HUES64 (cell line): Measurements from ENCODE around the gene SAMD10.

Experiments used
- H3K27ac ChIP-seq: 2 replicates; pipeline ENCODE4 v1.7.0; 2013; ENCODE audit warnings: low read depth, low read length, inconsistent platforms
- H3K27me3 ChIP-seq: 2 replicates; pipeline ENCODE4 v1.6.1; 2013; ENCODE audit warnings: mild to moderate bottlenecking, low read length; ENCODE audit not compliant: insufficient read depth
- H3K36me3 ChIP-seq: 2 replicates; pipeline ENCODE4 v1.6.1; 2013; ENCODE audit warnings: mild to moderate bottlenecking, low read length; ENCODE audit not compliant: insufficient read depth
- H3K4me1 ChIP-seq: 2 replicates; pipeline ENCODE4 v1.6.1; 2013; ENCODE audit warnings: mild to moderate bottlenecking, low read length, moderate library complexity; ENCODE audit not compliant: insufficient read depth
- H3K4me3 ChIP-seq: 2 replicates; pipeline ENCODE4 v1.5.1; 2013; ENCODE audit warnings: mild to moderate bottlenecking, low read length, moderate library complexity
- H3K9ac ChIP-seq: 2 replicates; pipeline ENCODE4 v1.6.1; 2013; ENCODE audit warnings: mild to moderate bottlenecking, low read depth, low read length
- H3K9me3 ChIP-seq: 2 replicates; pipeline ENCODE4 v1.6.1; 2013; ENCODE audit warnings: low read depth, low read length; ENCODE audit not compliant: insufficient read depth
- WGBS: fragments of 150-250, 120-280 bp; methylation state at CpG from one replicate; pipeline ENCODE4 v1.1.7; 2013; ENCODE audit warnings: missing lambda C conversion rate; 5-methylcytosine and 5-hydroxymethylcytosine counted together

SAMD10 gene

GRCh38 chr20:63951398-63952209 lies 27.8 kb downstream of the SAMD10 start:
- Histone ChIP-seq H3K27ac (no peak overlapping the region), H3K9me3 (no peaks in the 10 kb centered on the region), H3K4me1 (peaks cover 5% of the 10 kb centered on the region; the same call in 1 of the 2 replicates), H3K4me3 (no peak overlapping the region), H3K27me3 (no peaks in the 10 kb centered on the region), H3K9ac (no peak overlapping the region), H3K36me3 (no peaks in the 10 kb centered on the region)
- 90% methylated on average over 17 of the region's 17 CpGs for WGBS

GRCh38 chr20:63950701-63951397 lies 28.6 kb downstream of the SAMD10 start:
- Histone ChIP-seq H3K36me3 (peaks cover under 1% of the 10 kb centered on the region; the same call in 1 of the 2 replicates), H3K27me3 (no peaks in the 10 kb centered on the region), H3K9me3 (no peaks in the 10 kb centered on the region), H3K9ac (no peak overlapping the region), H3K27ac (no peak overlapping the region), H3K4me3 (no peak overlapping the region), H3K4me1 (peaks cover 5% of the 10 kb centered on the region; the same call in 1 of the 2 replicates)
- WGBS, result 93% methylated on average over 20 of the region's 20 CpGs

GRCh38 chr20:63947638-63948456 lies 31.6 kb downstream of the SAMD10 start:
- Histone ChIP-seq H3K9ac (no peak overlapping the region), H3K9me3 (no peaks in the 10 kb centered on the region), H3K27me3 (no peaks in the 10 kb centered on the region), H3K36me3 (peaks cover 29% of the 10 kb centered on the region), H3K4me1 (peaks cover 6% of the 10 kb centered on the region; the same call in 1 of the 2 replicates), H3K4me3 (no peak overlapping the region), H3K27ac (no peak overlapping the region)
- WGBS, result 93% methylated on average over 27 of the region's 27 CpGs

GRCh38 chr20:63946986-63947637 lies 32.3 kb downstream of the SAMD10 start:
- Histone ChIP-seq H3K9me3 (no peaks in the 10 kb centered on the region), H3K27ac (no peak overlapping the region), H3K9ac (peak overlapping the region; percentile 23; the same call in 1 of the 2 replicates), H3K27me3 (no peaks in the 10 kb centered on the region), H3K36me3 (peaks cover 31% of the 10 kb centered on the region), H3K4me1 (peaks cover 12% of the 10 kb centered on the region), H3K4me3 (no peak overlapping the region)
- WGBS, result 95% methylated on average over 15 of the region's 15 CpGs

- H3K27ac ChIP-seq, result no peak overlapping the region
- H3K9me3 ChIP-seq, result no peaks in the 10 kb centered on the region
- no peak overlapping the region for H3K9ac ChIP-seq
- no peak overlapping the region for H3K4me3 ChIP-seq
- peaks cover 12% of the 10 kb centered on the region for H3K4me1 ChIP-seq
- H3K27me3 ChIP-seq, result no peaks in the 10 kb centered on the region
- WGBS, result 97% methylated on average over 39 of the region's 39 CpGs
- peaks cover 31% of the 10 kb centered on the region for H3K36me3 ChIP-seq
These were observed 33.2 kb downstream of the SAMD10 start for GRCh38 chr20:63945921-63946920.

- WGBS, result 93% methylated on average over 17 of the region's 17 CpGs
- H3K27me3 ChIP-seq, result no peaks in the 10 kb centered on the region
- no peak overlapping the region for H3K4me3 ChIP-seq
- H3K9ac ChIP-seq, result no peak overlapping the region
- H3K9me3 ChIP-seq, result no peaks in the 10 kb centered on the region
- H3K36me3 ChIP-seq, result peaks cover 38% of the 10 kb centered on the region
- H3K4me1 ChIP-seq, result peaks cover 12% of the 10 kb centered on the region
- no peak overlapping the region for H3K27ac ChIP-seq
These were observed 34.3 kb downstream of the SAMD10 start for GRCh38 chr20:63945031-63945658.

GRCh38 chr20:63944078-63944941 lies 35.1 kb downstream of the SAMD10 start:
- Histone ChIP-seq H3K9me3 (no peaks in the 10 kb centered on the region), H3K4me1 (peaks cover 9% of the 10 kb centered on the region), H3K27ac (no peak overlapping the region), H3K9ac (no peak overlapping the region), H3K4me3 (no peak overlapping the region), H3K36me3 (peaks cover 42% of the 10 kb centered on the region), H3K27me3 (no peaks in the 10 kb centered on the region)
- 96% methylated on average over 35 of the region's 35 CpGs for WGBS

- Histone ChIP-seq H3K36me3 (peaks cover 42% of the 10 kb centered on the region), H3K9ac (no peak overlapping the region), H3K4me1 (peaks cover 7% of the 10 kb centered on the region), H3K27ac (no peak overlapping the region), H3K27me3 (no peaks in the 10 kb centered on the region), H3K9me3 (no peaks in the 10 kb centered on the region), H3K4me3 (no peak overlapping the region)
- WGBS, result 94% methylated on average over 3 of the region's 3 CpGs
These were observed 35.7 kb downstream of the SAMD10 start for GRCh38 chr20:63943808-63944077.
